IMR-90 (cell line): ENCODE results near the gene GRID1. TPM values are rescaled to one million over a fixed set of nuclear protein-coding genes. Genes with fewer than 3 reads are reported as not detected.

Experiments
- ATAC-seq: fragments of 200-7000 bp; cut with Tn5 transposase; 2 replicates; pipeline ENCODE4 v1.9.1; 2020; ENCODE audit warnings: low read depth, mild to moderate bottlenecking, moderate library complexity
- BruUV-seq: library from RNA; stranded (reverse); fragments of 400-500 nt; replicated peaks from 2 replicates; lab custom pipeline; 2021; lab: Mats Ljungman, UMichigan
- CTCF ChIA-PET: fragments of 300-600 bp; formaldehyde crosslinking; extraction: SDS; loops from one replicate; lab custom pipeline; 2021; ENCODE audit warnings: antibody characterized with exemption; lab: Yijun Ruan, JAX
- POLR2A ChIA-PET: fragments of 300-600 bp; sonication (Branson Sonifier 250); formaldehyde crosslinking; loops from one replicate; lab custom pipeline; 2022; ENCODE audit warnings: antibody characterized with exemption; ENCODE audit not compliant: unreplicated experiment; lab: Charles Lee
- DNase-seq: peaks from one replicate; pipeline ENCODE4 v3.0.0; 2013
- H2AFZ ChIP-seq: replicated peaks from 2 replicates; pipeline ENCODE3; 2013; ENCODE audit warnings: low read length, mild to moderate bottlenecking; ENCODE audit not compliant: poor library complexity
- H2AK5ac ChIP-seq: 2 replicates; pipeline ENCODE4 v1.6.1; 2013; ENCODE audit warnings: low read depth, low read length, inconsistent platforms
- H2AK9ac ChIP-seq: replicated peaks from 2 replicates; pipeline ENCODE3; 2013; ENCODE audit warnings: mild to moderate bottlenecking, low read depth, low read length, moderate library complexity; ENCODE audit not compliant: poor library complexity
- H2BK120ac ChIP-seq: 2 replicates; pipeline ENCODE4 v1.6.1; 2013; ENCODE audit warnings: low read depth, low read length, inconsistent platforms
- H2BK15ac ChIP-seq: 3 replicates; pipeline ENCODE4 v1.6.1; 2013; ENCODE audit warnings: low read depth, low read length, inconsistent platforms
- H2BK20ac ChIP-seq: 2 replicates; pipeline ENCODE4 v1.6.1; 2013; ENCODE audit warnings: low read depth, mild to moderate bottlenecking, inconsistent platforms, low read length, moderate library complexity
- H2BK5ac ChIP-seq: 2 replicates; pipeline ENCODE4 v1.6.1; 2013; ENCODE audit warnings: mild to moderate bottlenecking, low read depth, low read length, inconsistent platforms; ENCODE audit not compliant: poor library complexity, severe bottlenecking
- H3K14ac ChIP-seq: replicated peaks from 2 replicates; pipeline ENCODE4 v1.6.1; 2013; ENCODE audit warnings: low read depth, low read length, inconsistent platforms
- H3K18ac ChIP-seq: 2 replicates; pipeline ENCODE4 v1.6.1; 2013; ENCODE audit warnings: low read depth, low read length, control low read depth
- H3K23ac ChIP-seq: 2 replicates; pipeline ENCODE4 v1.6.1; 2013; ENCODE audit warnings: low read depth, low read length, inconsistent platforms
- H3K27ac ChIP-seq: 2 replicates; pipeline ENCODE4 v1.5.1; 2013; ENCODE audit warnings: mild to moderate bottlenecking, control low read depth, low read length; ENCODE audit not compliant: insufficient read depth
- H3K27me3 ChIP-seq: 2 replicates; pipeline ENCODE4 v1.6.1; 2013; ENCODE audit warnings: low read length; ENCODE audit not compliant: control insufficient read depth, insufficient read depth
- H3K36me3 ChIP-seq: 2 replicates; pipeline ENCODE4 v1.6.1; 2013; ENCODE audit warnings: low read length, mixed read lengths; ENCODE audit not compliant: control insufficient read depth, insufficient read depth
- H3K4ac ChIP-seq: 2 replicates; pipeline ENCODE4 v1.6.1; 2013; ENCODE audit warnings: low read depth, low read length, inconsistent platforms
- H3K4me1 ChIP-seq: 2 replicates; pipeline ENCODE4 v1.6.1; 2013; ENCODE audit warnings: low read length, mixed read lengths; ENCODE audit not compliant: control insufficient read depth, insufficient read depth
- H3K4me2 ChIP-seq: 2 replicates; pipeline ENCODE4 v1.6.1; 2013; ENCODE audit warnings: low read depth, mild to moderate bottlenecking, control low read depth, low read length, moderate library complexity
- H3K4me3 ChIP-seq: 2 replicates; pipeline ENCODE4 v1.5.1; 2013; ENCODE audit warnings: low read depth, mild to moderate bottlenecking, control low read depth, low read length, moderate library complexity; ENCODE audit not compliant: insufficient read depth
- H3K56ac ChIP-seq: 2 replicates; pipeline ENCODE4 v1.6.1; 2013; ENCODE audit warnings: low read length, inconsistent platforms; ENCODE audit not compliant: insufficient read depth; ENCODE audit errors: extremely low read depth
- H3K79me1 ChIP-seq, 2 experiments: 2 replicates each; pipeline ENCODE4 v1.6.1; 2013; ENCODE audit warnings: low read length in 2 of 2, inconsistent platforms in 1 of 2, low read depth in 1 of 2
- H3K9ac ChIP-seq: 2 replicates; pipeline ENCODE4 v1.6.1; 2013; ENCODE audit warnings: low read depth, low read length, control low read depth
- H3K9me1 ChIP-seq: 2 replicates; pipeline ENCODE4 v1.6.1; 2013; ENCODE audit warnings: low read length, inconsistent platforms; ENCODE audit not compliant: insufficient read depth
- H3K9me3 ChIP-seq: 2 replicates; pipeline ENCODE4 v1.6.1; 2013; ENCODE audit warnings: low read length; ENCODE audit not compliant: control insufficient read depth, insufficient read depth
- H4K20me1 ChIP-seq: 2 replicates; pipeline ENCODE4 v1.6.1; 2013; ENCODE audit warnings: low read length, inconsistent platforms; ENCODE audit not compliant: insufficient read depth
- H4K5ac ChIP-seq: 2 replicates; pipeline ENCODE4 v1.6.1; 2013; ENCODE audit warnings: mild to moderate bottlenecking, low read depth, low read length, control low read depth
- H4K8ac ChIP-seq, 2 experiments: 2 replicates each; pipeline ENCODE4 v1.6.1; 2013; ENCODE audit warnings: low read depth in 2 of 2, low read length in 2 of 2, control low read depth in 1 of 2, inconsistent platforms in 1 of 2
- H4K91ac ChIP-seq: 2 replicates; pipeline ENCODE4 v1.6.1; 2013; ENCODE audit warnings: low read depth, low read length, inconsistent platforms; ENCODE audit not compliant: insufficient read depth
- BHLHE40 ChIP-seq: fragments of 150-350 bp; IDR thresholded peaks from 2 replicates; pipeline ENCODE4 v1.6.1; 2016; ENCODE audit warnings: mild to moderate bottlenecking, low read depth, low read length
- CEBPB ChIP-seq: IDR thresholded peaks from 2 replicates; pipeline ENCODE4 v1.6.1; 2012; ENCODE audit warnings: low read depth, low read length, improper control_type of control experiment
- CHD1 ChIP-seq: IDR thresholded peaks from 2 replicates; pipeline ENCODE4 v1.6.1; 2012; ENCODE audit warnings: low read depth, low read length, improper control_type of control experiment
- ELK1 ChIP-seq: fragments of 150-350 bp; IDR thresholded peaks from 2 replicates; pipeline ENCODE4 v1.6.1; 2016; ENCODE audit warnings: low read depth, mild to moderate bottlenecking, low read length, moderate library complexity, borderline replicate concordance
- FOS ChIP-seq: fragments of 150-350 bp; IDR thresholded peaks from 2 replicates; pipeline ENCODE4 v1.6.1; 2016; ENCODE audit warnings: low read depth, low read length
- MAFK ChIP-seq: IDR thresholded peaks from 2 replicates; pipeline ENCODE4 v1.6.1; 2012; ENCODE audit warnings: low read depth, low read length, improper control_type of control experiment
- MAZ ChIP-seq: IDR thresholded peaks from 2 replicates; pipeline ENCODE4 v1.6.1; 2012; ENCODE audit warnings: low read depth, mild to moderate bottlenecking, low read length, improper control_type of control experiment, moderate library complexity, borderline replicate concordance
- MXI1 ChIP-seq: IDR thresholded peaks from 2 replicates; pipeline ENCODE4 v1.6.1; 2012; ENCODE audit warnings: low read depth, mild to moderate bottlenecking, low read length, moderate library complexity, borderline replicate concordance
- NFE2L2 ChIP-seq: fragments of 150-350 bp; IDR thresholded peaks from 2 replicates; pipeline ENCODE4 v1.6.1; 2016; ENCODE audit warnings: low read depth, mild to moderate bottlenecking, low read length
- POLR2A ChIP-seq: IDR thresholded peaks from 2 replicates; pipeline ENCODE4 v1.6.1; 2012; ENCODE audit warnings: mild to moderate bottlenecking, low read depth, low read length
- RAD21 ChIP-seq: IDR thresholded peaks from 2 replicates; pipeline ENCODE4 v1.6.1; 2012; ENCODE audit warnings: low read length, improper control_type of control experiment
- RCOR1 ChIP-seq: IDR thresholded peaks from 2 replicates; pipeline ENCODE4 v1.6.1; 2012; ENCODE audit warnings: mild to moderate bottlenecking, low read length, improper control_type of control experiment; ENCODE audit not compliant: insufficient replicate concordance
- RFX5 ChIP-seq: IDR thresholded peaks from 2 replicates; pipeline ENCODE4 v1.8.0; 2012; ENCODE audit warnings: low read depth, mild to moderate bottlenecking, low read length, moderate library complexity
- SMC3 ChIP-seq: fragments of 150-350 bp; IDR thresholded peaks from 2 replicates; pipeline ENCODE4 v1.6.1; 2016; ENCODE audit warnings: low read depth, mild to moderate bottlenecking, antibody characterized with exemption, low read length, moderate library complexity
- USF2 ChIP-seq: fragments of 150-350 bp; IDR thresholded peaks from 2 replicates; pipeline ENCODE4 v1.6.1; 2017; ENCODE audit warnings: mild to moderate bottlenecking, antibody characterized with exemption, low read length, low read depth
- WGBS, 2 experiments: methylation state at CpG; one replicate each; pipeline versions ENCODE4 v1.1.5 to v1.1.7; 2013; ENCODE audit warnings: missing lambda C conversion rate in 2 of 2; ENCODE audit not compliant: insufficient read length in 1 of 2; ENCODE audit errors: extremely low coverage in 2 of 2; 5-methylcytosine and 5-hydroxymethylcytosine counted together
- dilution Hi-C: fragments of 300-500 bp; cut with HindIII; formaldehyde crosslinking; loops from one replicate; pipeline ENCODE4 v1.14.3; 2018; ENCODE audit warnings: low sequenced_read_pairs; ENCODE audit not compliant: unreplicated experiment
- in situ Hi-C: fragments of 300-500 bp; cut with MboI; formaldehyde crosslinking; loops from 3 replicates; pipeline ENCODE4 v1.14.3; 2019; ENCODE audit warnings: low sequenced_read_pairs, inconsistent platforms, mixed read lengths
- intact Hi-C: fragments of 100-400 bp; cut with micrococcal nuclease; formaldehyde crosslinking; loops from 2 replicates; pipeline ENCODE4 v1.10.0; 2022
- polyA plus RNA-seq, 3 experiments: library from polyadenylated mRNA; depleted of rRNA; stranded (reverse); fragments of >200 nt; gene quantifications; 2 replicates each; pipeline ENCODE4 v1.2.3, GENCODE V29; 2012; ENCODE audit warnings: low replicate concordance in 1 of 3
- total RNA-seq: library from RNA; depleted of rRNA; stranded (reverse); fragments of >200 nt; gene quantifications from 2 replicates; pipeline ENCODE4 v1.2.3, GENCODE V29; 2012
- TF ChIP-seq, protein P1 (sequence below): conservative IDR thresholded peaks from 2 replicates; pipeline ENCODE4 v1.5.1; 2012; ENCODE audit warnings: mild to moderate bottlenecking, low read depth, low read length, improper control_type of control experiment

The GRID1 gene
- total and polyA plus RNA-seq, 2 of the 4 experiments (the other 2 are of a cell fraction), result not detected

GRCh38 chr10:85900061-85900460 is 466.5 kb downstream of the GRID1 start:
- H3K27ac ChIP-seq, result no peak overlapping the region
- H3K79me1 ChIP-seq, result no peaks in the 10 kb centered on the region
- no peak overlapping the region for H3K56ac ChIP-seq
- H4K5ac ChIP-seq, result no peak overlapping the region
- no peak overlapping the region for H2BK15ac ChIP-seq
- no peak for ATAC-seq
- H4K8ac ChIP-seq, result no peak overlapping the region
- H4K91ac ChIP-seq, result no peak overlapping the region
- in situ Hi-C loops (no loop called here), dilution Hi-C loops (no loop called here), intact Hi-C loops (no loop called here)
- peaks cover 16% of the 10 kb centered on the region for H3K9me3 ChIP-seq
- no peaks in the 10 kb centered on the region for H4K20me1 ChIP-seq
- no peaks in the 10 kb centered on the region for H3K36me3 ChIP-seq
- H2AK9ac ChIP-seq, result no peak overlapping the region
- no peak overlapping the region for H2AFZ ChIP-seq
- no peak overlapping the region for H3K4me3 ChIP-seq
- TF ChIP-seq ELK1, result no peak
- no peak for TF ChIP-seq POLR2A
- TF ChIP-seq FOS, result no peak
- TF ChIP-seq RAD21, result no peak
- no peak for TF ChIP-seq USF2
- TF ChIP-seq BHLHE40, result no peak
- no peak for TF ChIP-seq MAFK
- no peak for TF ChIP-seq MAZ
- no peak for TF ChIP-seq RCOR1
- TF ChIP-seq, protein P1, sequence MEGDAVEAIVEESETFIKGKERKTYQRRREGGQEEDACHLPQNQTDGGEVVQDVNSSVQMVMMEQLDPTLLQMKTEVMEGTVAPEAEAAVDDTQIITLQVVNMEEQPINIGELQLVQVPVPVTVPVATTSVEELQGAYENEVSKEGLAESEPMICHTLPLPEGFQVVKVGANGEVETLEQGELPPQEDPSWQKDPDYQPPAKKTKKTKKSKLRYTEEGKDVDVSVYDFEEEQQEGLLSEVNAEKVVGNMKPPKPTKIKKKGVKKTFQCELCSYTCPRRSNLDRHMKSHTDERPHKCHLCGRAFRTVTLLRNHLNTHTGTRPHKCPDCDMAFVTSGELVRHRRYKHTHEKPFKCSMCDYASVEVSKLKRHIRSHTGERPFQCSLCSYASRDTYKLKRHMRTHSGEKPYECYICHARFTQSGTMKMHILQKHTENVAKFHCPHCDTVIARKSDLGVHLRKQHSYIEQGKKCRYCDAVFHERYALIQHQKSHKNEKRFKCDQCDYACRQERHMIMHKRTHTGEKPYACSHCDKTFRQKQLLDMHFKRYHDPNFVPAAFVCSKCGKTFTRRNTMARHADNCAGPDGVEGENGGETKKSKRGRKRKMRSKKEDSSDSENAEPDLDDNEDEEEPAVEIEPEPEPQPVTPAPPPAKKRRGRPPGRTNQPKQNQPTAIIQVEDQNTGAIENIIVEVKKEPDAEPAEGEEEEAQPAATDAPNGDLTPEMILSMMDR, result no peak
- no peak for TF ChIP-seq NFE2L2
- no peak for TF ChIP-seq CEBPB
- TF ChIP-seq CHD1, result no peak
- no peak for TF ChIP-seq RFX5
- no peak for TF ChIP-seq SMC3
- no peak for TF ChIP-seq MXI1
- CTCF ChIA-PET, result no interaction called here
- no peak overlapping the region for H3K9ac ChIP-seq
- no peak overlapping the region for H2BK20ac ChIP-seq
- no TSS peak for BruUV-seq
- POLR2A ChIA-PET, result no interaction called here
- no peaks in the 10 kb centered on the region for H3K4me1 ChIP-seq
- H3K18ac ChIP-seq, result no peak overlapping the region
- H3K14ac ChIP-seq, result no peak overlapping the region
- H2BK5ac ChIP-seq, result no peak overlapping the region
- H3K4me2 ChIP-seq, result no peak overlapping the region
- H3K27me3 ChIP-seq, result no peaks in the 10 kb centered on the region
- no peaks in the 10 kb centered on the region for H3K9me1 ChIP-seq
- no CpG with 5 or more reads among the region's 6 CpGs for WGBS, 2 experiments
- H3K23ac ChIP-seq, result no peak overlapping the region
- H2AK5ac ChIP-seq, result no peak overlapping the region
- H2BK120ac ChIP-seq, result no peak overlapping the region
- DNase-seq, result no peak
- H3K4ac ChIP-seq, result no peak overlapping the region
